ENCODE results near the gene DMRTC2. TPM values are rescaled to one million over a fixed set of nuclear protein-coding genes. Genes with fewer than 3 reads are reported as not detected.

Gene DMRTC2
- total and polyA plus RNA-seq, 2 of the 13 experiments (the other 11 are each of a cell fraction or from before 2014, with no cell fraction given) = not detected

GRCh38 chr19:41799444-41800000 is 45.3 kb upstream of the DMRTC2 start (continued):
- TF ChIP-seq, protein P1, sequence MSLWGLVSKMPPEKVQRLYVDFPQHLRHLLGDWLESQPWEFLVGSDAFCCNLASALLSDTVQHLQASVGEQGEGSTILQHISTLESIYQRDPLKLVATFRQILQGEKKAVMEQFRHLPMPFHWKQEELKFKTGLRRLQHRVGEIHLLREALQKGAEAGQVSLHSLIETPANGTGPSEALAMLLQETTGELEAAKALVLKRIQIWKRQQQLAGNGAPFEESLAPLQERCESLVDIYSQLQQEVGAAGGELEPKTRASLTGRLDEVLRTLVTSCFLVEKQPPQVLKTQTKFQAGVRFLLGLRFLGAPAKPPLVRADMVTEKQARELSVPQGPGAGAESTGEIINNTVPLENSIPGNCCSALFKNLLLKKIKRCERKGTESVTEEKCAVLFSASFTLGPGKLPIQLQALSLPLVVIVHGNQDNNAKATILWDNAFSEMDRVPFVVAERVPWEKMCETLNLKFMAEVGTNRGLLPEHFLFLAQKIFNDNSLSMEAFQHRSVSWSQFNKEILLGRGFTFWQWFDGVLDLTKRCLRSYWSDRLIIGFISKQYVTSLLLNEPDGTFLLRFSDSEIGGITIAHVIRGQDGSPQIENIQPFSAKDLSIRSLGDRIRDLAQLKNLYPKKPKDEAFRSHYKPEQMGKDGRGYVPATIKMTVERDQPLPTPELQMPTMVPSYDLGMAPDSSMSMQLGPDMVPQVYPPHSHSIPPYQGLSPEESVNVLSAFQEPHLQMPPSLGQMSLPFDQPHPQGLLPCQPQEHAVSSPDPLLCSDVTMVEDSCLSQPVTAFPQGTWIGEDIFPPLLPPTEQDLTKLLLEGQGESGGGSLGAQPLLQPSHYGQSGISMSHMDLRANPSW (CRISPR knock-in tag; IDR thresholded peaks at IDR 0.05; ENCODE audit: borderline replicate concordance) = no peak
- no peak for TF ChIP-seq NAIF1 (CRISPR knock-in tag; IDR thresholded peaks at IDR 0.05; ENCODE audit: borderline replicate concordance)
- TF ChIP-seq NR2F6 (IDR thresholded peaks at IDR 0.05) = no peak
- TF ChIP-seq NR2F6 (CRISPR knock-in tag; IDR thresholded peaks at IDR 0.05) = 0 out of 2 replicates have a peak, but pooled peaks have one; percentile 7
- no peak for TF ChIP-seq ZFP37 (CRISPR knock-in tag; IDR thresholded peaks at IDR 0.05; ENCODE audit: borderline replicate concordance)
- TF ChIP-seq CTCF (CRISPR knock-in tag; IDR thresholded peaks at IDR 0.05) = peak; percentile 16; the same call in 1 of the 2 replicates
- no peak for TF ChIP-seq ZNF556 (CRISPR knock-in tag; IDR thresholded peaks at IDR 0.05; ENCODE audit: borderline replicate concordance)
- TF ChIP-seq MAFK (conservative IDR thresholded peaks at IDR 0.05 in 1 of 2, IDR thresholded peaks at IDR 0.05 in 1 of 2; ENCODE audit: low read length in 2 of 2) = no peak
- no peak for TF ChIP-seq ZMYM3 (CRISPR knock-in tag; IDR thresholded peaks at IDR 0.05)

- H3K4me1 ChIP-seq (ENCODE audit: insufficient read depth, low read length) = peaks cover 10% of the 10 kb centered on the region
- POLR2A ChIA-PET = no interaction called here
- 2% methylated on average over 4 of the region's 4 CpGs for WGBS (ENCODE audit: low lambda C conversion rate)
- TF ChIP-seq KMT2A (CRISPR knock-in tag; IDR thresholded peaks at IDR 0.05) (no peak), ZNF644 (CRISPR knock-in tag; IDR thresholded peaks at IDR 0.05; ENCODE audit: low read depth) (no peak), ZKSCAN1 (IDR thresholded peaks at IDR 0.05; ENCODE audit: low read length) (no peak), TBL1XR1 (IDR thresholded peaks at IDR 0.05; ENCODE audit: borderline replicate concordance, low read length, partially characterized antibody) (no peak)
- TF ChIP-seq, protein P2, sequence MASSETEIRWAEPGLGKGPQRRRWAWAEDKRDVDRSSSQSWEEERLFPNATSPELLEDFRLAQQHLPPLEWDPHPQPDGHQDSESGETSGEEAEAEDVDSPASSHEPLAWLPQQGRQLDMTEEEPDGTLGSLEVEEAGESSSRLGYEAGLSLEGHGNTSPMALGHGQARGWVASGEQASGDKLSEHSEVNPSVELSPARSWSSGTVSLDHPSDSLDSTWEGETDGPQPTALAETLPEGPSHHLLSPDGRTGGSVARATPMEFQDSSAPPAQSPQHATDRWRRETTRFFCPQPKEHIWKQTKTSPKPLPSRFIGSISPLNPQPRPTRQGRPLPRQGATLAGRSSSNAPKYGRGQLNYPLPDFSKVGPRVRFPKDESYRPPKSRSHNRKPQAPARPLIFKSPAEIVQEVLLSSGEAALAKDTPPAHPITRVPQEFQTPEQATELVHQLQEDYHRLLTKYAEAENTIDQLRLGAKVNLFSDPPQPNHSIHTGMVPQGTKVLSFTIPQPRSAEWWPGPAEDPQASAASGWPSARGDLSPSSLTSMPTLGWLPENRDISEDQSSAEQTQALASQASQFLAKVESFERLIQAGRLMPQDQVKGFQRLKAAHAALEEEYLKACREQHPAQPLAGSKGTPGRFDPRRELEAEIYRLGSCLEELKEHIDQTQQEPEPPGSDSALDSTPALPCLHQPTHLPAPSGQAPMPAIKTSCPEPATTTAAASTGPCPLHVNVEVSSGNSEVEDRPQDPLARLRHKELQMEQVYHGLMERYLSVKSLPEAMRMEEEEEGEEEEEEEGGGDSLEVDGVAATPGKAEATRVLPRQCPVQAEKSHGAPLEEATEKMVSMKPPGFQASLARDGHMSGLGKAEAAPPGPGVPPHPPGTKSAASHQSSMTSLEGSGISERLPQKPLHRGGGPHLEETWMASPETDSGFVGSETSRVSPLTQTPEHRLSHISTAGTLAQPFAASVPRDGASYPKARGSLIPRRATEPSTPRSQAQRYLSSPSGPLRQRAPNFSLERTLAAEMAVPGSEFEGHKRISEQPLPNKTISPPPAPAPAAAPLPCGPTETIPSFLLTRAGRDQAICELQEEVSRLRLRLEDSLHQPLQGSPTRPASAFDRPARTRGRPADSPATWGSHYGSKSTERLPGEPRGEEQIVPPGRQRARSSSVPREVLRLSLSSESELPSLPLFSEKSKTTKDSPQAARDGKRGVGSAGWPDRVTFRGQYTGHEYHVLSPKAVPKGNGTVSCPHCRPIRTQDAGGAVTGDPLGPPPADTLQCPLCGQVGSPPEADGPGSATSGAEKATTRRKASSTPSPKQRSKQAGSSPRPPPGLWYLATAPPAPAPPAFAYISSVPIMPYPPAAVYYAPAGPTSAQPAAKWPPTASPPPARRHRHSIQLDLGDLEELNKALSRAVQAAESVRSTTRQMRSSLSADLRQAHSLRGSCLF (CRISPR knock-in tag; IDR thresholded peaks at IDR 0.05; ENCODE audit: borderline replicate concordance) = no peak
- TF ChIP-seq, protein P3, sequence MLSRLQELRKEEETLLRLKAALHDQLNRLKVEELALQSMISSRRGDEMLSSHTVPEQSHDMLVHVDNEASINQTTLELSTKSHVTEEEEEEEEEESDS (CRISPR knock-in tag; IDR thresholded peaks at IDR 0.05; ENCODE audit: borderline replicate concordance) = no peak
Observed at GRCh38 chr19:41801031-41801430, 43.8 kb upstream of the DMRTC2 start.

More at GRCh38 chr19:41801031-41801430, 43.8 kb upstream of the DMRTC2 start:
- FAIRE-seq (no peak), ATAC-seq (no peak), DNase-seq (ENCODE audit: low spot score) (no peak)
- no peak overlapping the region for H2AFZ ChIP-seq (ENCODE audit: low read length)
- H3K9ac ChIP-seq (ENCODE audit: insufficient read depth, low read depth, low read length) = no peak overlapping the region
- intact Hi-C loops (cut with micrococcal nuclease; ENCODE audit: unreplicated experiment) = no loop called here
- H4K20me1 ChIP-seq (ENCODE audit: insufficient read depth, low read length) = no peaks in the 10 kb centered on the region
- in situ Hi-C loops (cut with HindIII; ENCODE audit: extremely low pct_ligation_motif_present, low pct_unique_long_range_greater_than_20kb) = no loop called here
- H3K36me3 ChIP-seq (replicated peaks in 1 of 2; ENCODE audit: control insufficient read depth in 1 of 2, insufficient read depth in 2 of 2, low read length in 2 of 2) = no peaks in the 10 kb centered on the region
- no peaks in the 10 kb centered on the region for H3K9me3 ChIP-seq (ENCODE audit: low read length)
- H3K27me3 ChIP-seq (ENCODE audit: control insufficient read depth in 1 of 2, insufficient read depth in 2 of 2, low read length in 2 of 2) = peaks cover 0 to 30% of the 10 kb centered on the region in 2 experiments; a peak in 2 of 5 replicates
- no peak overlapping the region for H3K4me3 ChIP-seq (replicated peaks in 1 of 3; ENCODE audit: insufficient read depth in 1 of 3, low read depth in 2 of 3, low read length in 3 of 3)
- CTCF ChIA-PET (ENCODE audit: low intra/inter-chr PET ratio, low total read pairs) = no interaction called here
- no peak overlapping the region for H3K27ac ChIP-seq (ENCODE audit: extremely low read length, insufficient read depth, low read length)
- no peaks in the 10 kb centered on the region for H3K79me2 ChIP-seq (ENCODE audit: insufficient read depth, low read length)
- no peak overlapping the region for H3K4me2 ChIP-seq (ENCODE audit: low read depth, low read length)
- BruUV-seq (replicated peaks) = no TSS peak
